ENCODE measurements around the gene SORCS1. TPM values are rescaled to one million over a fixed set of nuclear protein-coding genes. Genes with fewer than 3 reads are reported as not detected.

SORCS1 gene
- total and polyA plus RNA-seq, 4 donors = 0.08 to 0.21 (median 0.09) TPM; not detected in 1

GRCh38 chr10:106931159-106931852, 233.2 kb downstream of the SORCS1 start (continued):
- TF ChIP-seq, protein P1, sequence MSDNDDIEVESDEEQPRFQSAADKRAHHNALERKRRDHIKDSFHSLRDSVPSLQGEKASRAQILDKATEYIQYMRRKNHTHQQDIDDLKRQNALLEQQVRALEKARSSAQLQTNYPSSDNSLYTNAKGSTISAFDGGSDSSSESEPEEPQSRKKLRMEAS (IDR thresholded peaks at IDR 0.05) = peak; percentile 68
- TF ChIP-seq HNF4A (conservative IDR thresholded peaks at IDR 0.05) (peak; percentile 97 to 98), NR2F2 (IDR thresholded peaks at IDR 0.05) (no peak), RAD21 (IDR thresholded peaks at IDR 0.05) (peak; percentile 57 to 70), RXRA (IDR thresholded peaks at IDR 0.05) (peak; percentile 62 to 80), FOXA1 (IDR thresholded peaks at IDR 0.05) (no peak), JUND (IDR thresholded peaks at IDR 0.05) (peak; percentile 54 to 80), FOXA2 (IDR thresholded peaks at IDR 0.05) (no peak)
- TF ChIP-seq, protein P2, sequence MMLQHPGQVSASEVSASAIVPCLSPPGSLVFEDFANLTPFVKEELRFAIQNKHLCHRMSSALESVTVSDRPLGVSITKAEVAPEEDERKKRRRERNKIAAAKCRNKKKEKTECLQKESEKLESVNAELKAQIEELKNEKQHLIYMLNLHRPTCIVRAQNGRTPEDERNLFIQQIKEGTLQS (IDR thresholded peaks at IDR 0.05) = no peak
- TF ChIP-seq, protein P3, sequence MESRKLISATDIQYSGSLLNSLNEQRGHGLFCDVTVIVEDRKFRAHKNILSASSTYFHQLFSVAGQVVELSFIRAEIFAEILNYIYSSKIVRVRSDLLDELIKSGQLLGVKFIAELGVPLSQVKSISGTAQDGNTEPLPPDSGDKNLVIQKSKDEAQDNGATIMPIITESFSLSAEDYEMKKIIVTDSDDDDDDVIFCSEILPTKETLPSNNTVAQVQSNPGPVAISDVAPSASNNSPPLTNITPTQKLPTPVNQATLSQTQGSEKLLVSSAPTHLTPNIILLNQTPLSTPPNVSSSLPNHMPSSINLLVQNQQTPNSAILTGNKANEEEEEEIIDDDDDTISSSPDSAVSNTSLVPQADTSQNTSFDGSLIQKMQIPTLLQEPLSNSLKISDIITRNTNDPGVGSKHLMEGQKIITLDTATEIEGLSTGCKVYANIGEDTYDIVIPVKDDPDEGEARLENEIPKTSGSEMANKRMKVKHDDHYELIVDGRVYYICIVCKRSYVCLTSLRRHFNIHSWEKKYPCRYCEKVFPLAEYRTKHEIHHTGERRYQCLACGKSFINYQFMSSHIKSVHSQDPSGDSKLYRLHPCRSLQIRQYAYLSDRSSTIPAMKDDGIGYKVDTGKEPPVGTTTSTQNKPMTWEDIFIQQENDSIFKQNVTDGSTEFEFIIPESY (IDR thresholded peaks at IDR 0.05) = no peak

DNA sequence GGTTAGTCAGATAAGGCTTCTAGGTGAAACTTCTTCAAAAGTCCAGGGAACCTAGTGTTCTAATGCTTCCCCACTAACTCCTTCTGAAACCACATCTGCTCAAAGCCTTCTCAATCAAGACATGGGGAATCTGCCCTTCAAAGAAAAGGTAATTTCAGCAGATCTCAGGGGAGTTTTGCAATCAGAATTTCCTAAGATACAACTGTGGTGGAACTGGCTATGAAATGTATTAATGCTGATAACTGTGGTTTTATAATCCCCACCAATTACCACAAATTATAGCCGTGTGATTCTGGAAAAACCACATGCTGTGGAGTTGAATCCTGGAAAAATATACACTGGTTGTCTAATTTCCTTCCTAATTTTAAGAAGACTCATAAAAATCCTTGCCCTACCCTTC, 233.8 kb downstream of the SORCS1 start:
- no peak for TF ChIP-seq NR2F2 (IDR thresholded peaks at IDR 0.05)
- TF ChIP-seq, protein P1 (IDR thresholded peaks at IDR 0.05) = no peak
- WGBS = 57% methylated on average over 1 of the region's 1 CpG
- Histone ChIP-seq H3K4me1 (ENCODE audit: control insufficient read depth in 4 of 4, insufficient read depth in 4 of 4, low read length in 3 of 4) (peaks cover 9 to 17% (median 11%) of the 10 kb centered on the region in 4 donors), H3K9ac (ENCODE audit: low read depth in 1 of 2, low read length in 2 of 2) (no peak overlapping the region), H3K27ac (ENCODE audit: low read depth in 1 of 2, low read length in 2 of 2) (no peak overlapping the region), H3K4me3 (ENCODE audit: low read depth in 1 of 3, low read length in 3 of 3) (no peak overlapping the region), H3K36me3 (ENCODE audit: control insufficient read depth in 4 of 4, insufficient read depth in 3 of 4, low read depth in 1 of 4, low read length in 3 of 4) (no peaks in the 10 kb centered on the region), H3K9me3 (ENCODE audit: control insufficient read depth in 4 of 4, low read length in 3 of 4) (no peaks in the 10 kb centered on the region), H3K27me3 (ENCODE audit: control insufficient read depth in 4 of 4, insufficient read depth in 4 of 4, low read length in 3 of 4) (no peaks in the 10 kb centered on the region)
- DNase-seq (ENCODE audit: low spot score) = no peak

DNA sequence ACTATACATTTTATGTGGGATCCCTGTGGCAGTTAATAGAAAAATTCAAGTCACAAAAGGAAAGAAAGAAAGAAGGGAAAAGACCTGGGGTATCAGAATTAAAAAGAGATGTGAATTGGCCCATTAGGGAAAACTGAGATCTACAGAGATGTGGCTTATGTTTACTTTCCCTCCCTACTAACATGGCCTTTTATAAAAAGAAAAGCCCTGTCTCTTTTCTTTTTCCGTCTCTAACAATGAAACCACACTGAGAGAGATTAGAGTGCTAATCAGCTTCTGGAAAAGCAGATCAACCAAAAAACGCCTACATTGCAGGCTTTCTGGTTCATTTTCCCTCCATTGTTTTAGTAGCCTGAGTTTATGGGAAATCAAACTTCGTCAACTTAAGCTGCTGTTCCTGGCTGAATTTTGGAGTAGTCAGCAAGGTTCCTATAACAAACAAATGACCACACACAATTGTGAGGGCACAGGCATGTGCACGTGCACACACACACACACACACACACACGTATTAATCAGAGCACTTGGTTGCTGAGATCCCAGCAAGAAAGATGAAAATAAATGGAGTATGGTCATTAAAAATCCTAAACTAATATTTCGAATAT, 235.1 kb downstream of the SORCS1 start:
- H3K27me3 ChIP-seq (ENCODE audit: control insufficient read depth in 4 of 4, insufficient read depth in 4 of 4, low read length in 3 of 4) = no peaks in the 10 kb centered on the region
- H3K4me1 ChIP-seq (ENCODE audit: control insufficient read depth in 4 of 4, insufficient read depth in 4 of 4, low read length in 3 of 4) = peaks cover 9 to 17% (median 11%) of the 10 kb centered on the region in 4 donors
- H3K36me3 ChIP-seq (ENCODE audit: control insufficient read depth in 4 of 4, insufficient read depth in 3 of 4, low read depth in 1 of 4, low read length in 3 of 4) = no peaks in the 10 kb centered on the region
- no peak overlapping the region for H3K4me3 ChIP-seq (ENCODE audit: low read depth in 1 of 3, low read length in 3 of 3)
- no peak for DNase-seq (ENCODE audit: low spot score)
- H3K9me3 ChIP-seq (ENCODE audit: control insufficient read depth in 4 of 4, low read length in 3 of 4) = no peaks in the 10 kb centered on the region
- H3K27ac ChIP-seq (ENCODE audit: low read depth in 1 of 2, low read length in 2 of 2) = no peak overlapping the region
- 83% methylated on average over 6 of the region's 6 CpGs for WGBS
- no peak overlapping the region for H3K9ac ChIP-seq (ENCODE audit: low read depth in 1 of 2, low read length in 2 of 2)
- TF ChIP-seq SP1 (IDR thresholded peaks at IDR 0.05) (no peak), RAD21 (IDR thresholded peaks at IDR 0.05) (no peak), HNF4G (IDR thresholded peaks at IDR 0.05) (no peak), EGR1 (IDR thresholded peaks at IDR 0.05; ENCODE audit: low read depth in 2 of 2) (no peak), TAF1 (conservative IDR thresholded peaks at IDR 0.05) (no peak), NR2F2 (IDR thresholded peaks at IDR 0.05) (no peak), FOXA2 (IDR thresholded peaks at IDR 0.05) (no peak), YY1 (IDR thresholded peaks at IDR 0.05) (no peak), HNF4A (conservative IDR thresholded peaks at IDR 0.05) (no peak), JUND (IDR thresholded peaks at IDR 0.05) (no peak), RXRA (IDR thresholded peaks at IDR 0.05) (no peak), CTCF (IDR thresholded peaks at IDR 0.05; ENCODE audit: low read depth, low read length, missing input control) (no peak), GABPA (IDR thresholded peaks at IDR 0.05 in 1 of 2, conservative IDR thresholded peaks at IDR 0.05 in 1 of 2) (no peak), FOXA1 (IDR thresholded peaks at IDR 0.05) (no peak)
- TF ChIP-seq, protein P1 (IDR thresholded peaks at IDR 0.05) = no peak
- TF ChIP-seq, protein P4, sequence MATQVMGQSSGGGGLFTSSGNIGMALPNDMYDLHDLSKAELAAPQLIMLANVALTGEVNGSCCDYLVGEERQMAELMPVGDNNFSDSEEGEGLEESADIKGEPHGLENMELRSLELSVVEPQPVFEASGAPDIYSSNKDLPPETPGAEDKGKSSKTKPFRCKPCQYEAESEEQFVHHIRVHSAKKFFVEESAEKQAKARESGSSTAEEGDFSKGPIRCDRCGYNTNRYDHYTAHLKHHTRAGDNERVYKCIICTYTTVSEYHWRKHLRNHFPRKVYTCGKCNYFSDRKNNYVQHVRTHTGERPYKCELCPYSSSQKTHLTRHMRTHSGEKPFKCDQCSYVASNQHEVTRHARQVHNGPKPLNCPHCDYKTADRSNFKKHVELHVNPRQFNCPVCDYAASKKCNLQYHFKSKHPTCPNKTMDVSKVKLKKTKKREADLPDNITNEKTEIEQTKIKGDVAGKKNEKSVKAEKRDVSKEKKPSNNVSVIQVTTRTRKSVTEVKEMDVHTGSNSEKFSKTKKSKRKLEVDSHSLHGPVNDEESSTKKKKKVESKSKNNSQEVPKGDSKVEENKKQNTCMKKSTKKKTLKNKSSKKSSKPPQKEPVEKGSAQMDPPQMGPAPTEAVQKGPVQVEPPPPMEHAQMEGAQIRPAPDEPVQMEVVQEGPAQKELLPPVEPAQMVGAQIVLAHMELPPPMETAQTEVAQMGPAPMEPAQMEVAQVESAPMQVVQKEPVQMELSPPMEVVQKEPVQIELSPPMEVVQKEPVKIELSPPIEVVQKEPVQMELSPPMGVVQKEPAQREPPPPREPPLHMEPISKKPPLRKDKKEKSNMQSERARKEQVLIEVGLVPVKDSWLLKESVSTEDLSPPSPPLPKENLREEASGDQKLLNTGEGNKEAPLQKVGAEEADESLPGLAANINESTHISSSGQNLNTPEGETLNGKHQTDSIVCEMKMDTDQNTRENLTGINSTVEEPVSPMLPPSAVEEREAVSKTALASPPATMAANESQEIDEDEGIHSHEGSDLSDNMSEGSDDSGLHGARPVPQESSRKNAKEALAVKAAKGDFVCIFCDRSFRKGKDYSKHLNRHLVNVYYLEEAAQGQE (IDR thresholded peaks at IDR 0.05) = no peak
- TF ChIP-seq, protein P2 (IDR thresholded peaks at IDR 0.05) = no peak
